PC-3 (cell line): ENCODE results near the gene DNMT3L. TPM values are rescaled to one million over a fixed set of nuclear protein-coding genes. Genes with fewer than 3 reads are reported as not detected.

Experiments used
- ATAC-seq: fragments of 200-7000 bp; cut with Tn5 transposase; 2 replicates; pipeline ENCODE4 v1.9.1; 2020; ENCODE audit warnings: mild to moderate bottlenecking, moderate library complexity
- BruUV-seq: library from RNA; stranded (reverse); fragments of 400-500 nt; replicated peaks from 2 replicates; lab custom pipeline; 2021; lab: Mats Ljungman, UMichigan
- CTCF ChIA-PET: fragments of 300-600 bp; sonication (Branson Sonifier 250); formaldehyde crosslinking; loops from one replicate; lab custom pipeline; 2022; ENCODE audit warnings: antibody characterized with exemption; lab: Charles Lee
- POLR2A ChIA-PET: fragments of 300-600 bp; sonication (Branson Sonifier 250); formaldehyde crosslinking; loops from one replicate; lab custom pipeline; 2022; ENCODE audit warnings: antibody characterized with exemption; ENCODE audit not compliant: unreplicated experiment; lab: Charles Lee
- DNase-seq: peaks from one replicate; pipeline ENCODE4 v3.0.0-alpha.2; 2015
- H2AFZ ChIP-seq: fragments of 300-600 bp; sonication (generic); 2 replicates; pipeline ENCODE4 v1.6.0; 2016; ENCODE audit warnings: antibody characterized with exemption, low read length
- H3F3A ChIP-seq: fragments of 300-600 bp; sonication (generic); one replicate; pipeline ENCODE4 v1.6.0; 2017; ENCODE audit warnings: antibody characterized with exemption, low read length, control low read depth, mild to moderate bottlenecking; ENCODE audit not compliant: unreplicated experiment
- H3K27ac ChIP-seq: fragments of 300-600 bp; sonication (generic); 2 replicates; pipeline ENCODE4 v1.5.1; 2016; ENCODE audit warnings: mild to moderate bottlenecking, low read length
- H3K27me3 ChIP-seq: fragments of 300-600 bp; sonication (generic); 2 replicates; pipeline ENCODE4 v1.6.1; 2016; ENCODE audit warnings: low read length, mixed read lengths
- H3K36me3 ChIP-seq: fragments of 300-600 bp; sonication (generic); 2 replicates; pipeline ENCODE4 v1.6.1; 2016; ENCODE audit warnings: low read depth, mixed run types, low read length, mixed read lengths
- H3K4me1 ChIP-seq: fragments of 300-600 bp; sonication (generic); 2 replicates; pipeline ENCODE4 v1.5.1; 2016; ENCODE audit warnings: low read length; ENCODE audit not compliant: insufficient read depth
- H3K4me2 ChIP-seq: fragments of 300-600 bp; sonication (generic); 2 replicates; pipeline ENCODE4 v1.6.0; 2016; ENCODE audit warnings: low read length
- H3K4me3 ChIP-seq: fragments of 300-600 bp; sonication (generic); 2 replicates; pipeline ENCODE4 v1.5.1; 2016; ENCODE audit warnings: mild to moderate bottlenecking, low read length, mixed read lengths
- H3K79me2 ChIP-seq: fragments of 300-600 bp; sonication (generic); 2 replicates; pipeline ENCODE4 v1.6.1; 2017; ENCODE audit warnings: low read length, mixed read lengths
- H3K9ac ChIP-seq: fragments of 300-600 bp; sonication (generic); 2 replicates; pipeline ENCODE4 v1.6.0; 2016; ENCODE audit warnings: mild to moderate bottlenecking, low read length
- H3K9me2 ChIP-seq: fragments of 300-600 bp; sonication (generic); replicated peaks from 2 replicates; pipeline ENCODE4 v1.6.1; 2016; ENCODE audit warnings: mixed run types, low read length, mixed read lengths
- H3K9me3 ChIP-seq: fragments of 300-600 bp; sonication (generic); 2 replicates; pipeline ENCODE4 v1.6.1; 2016; ENCODE audit warnings: low read length, mixed read lengths
- H4K20me1 ChIP-seq: fragments of 300-600 bp; sonication (generic); 2 replicates; pipeline ENCODE4 v1.6.1; 2016; ENCODE audit warnings: low read length, mixed read lengths
- CTCF ChIP-seq: fragments of 300-600 bp; sonication (generic); conservative IDR thresholded peaks from 2 replicates; pipeline ENCODE4 v1.5.1; 2017; ENCODE audit warnings: antibody characterized with exemption, low read depth, mild to moderate bottlenecking, low read length
- EZH2 ChIP-seq: fragments of 300-600 bp; sonication (generic); IDR thresholded peaks from one replicate; pipeline ENCODE4 v1.6.1; 2017; ENCODE audit warnings: antibody characterized with exemption, mild to moderate bottlenecking, low read length; ENCODE audit not compliant: unreplicated experiment
- EZH2phosphoT487 ChIP-seq: fragments of 300-600 bp; sonication (generic); IDR thresholded peaks from 2 replicates; pipeline ENCODE4 v1.6.1; 2018; ENCODE audit warnings: mild to moderate bottlenecking, antibody characterized with exemption, low read length, borderline replicate concordance
- intact Hi-C: fragments of 100-400 bp; cut with micrococcal nuclease; formaldehyde crosslinking; loops from 2 replicates; pipeline ENCODE4 v1.9.0; 2023
- total RNA-seq: library from RNA; depleted of rRNA; stranded (reverse); fragments of >200 nt; gene quantifications from 2 replicates; pipeline ENCODE4 v1.2.3, GENCODE V29; 2014

Gene DNMT3L
- total RNA-seq, 1 experiment from 2014 or later = not detected

- POLR2A ChIA-PET = no interaction called here
These were observed 7.4 kb upstream of the DNMT3L start for GRCh38 chr21:44269090-44269489.

GRCh38 chr21:44267655-44268142 is 6.0 kb upstream of the DNMT3L start:
- no peak; the same call in 1 of the 2 replicates for TF ChIP-seq CTCF
- no peak for TF ChIP-seq EZH2
- TF ChIP-seq EZH2phosphoT487 = no peak
- H3K27me3 ChIP-seq = no peaks in the 10 kb centered on the region
- DNase-seq = peak; percentile 6
- no peak overlapping the region for H3K4me3 ChIP-seq
- H3K4me2 ChIP-seq = no peak overlapping the region
- H2AFZ ChIP-seq = no peak overlapping the region
- no peaks in the 10 kb centered on the region for H3K36me3 ChIP-seq
- POLR2A ChIA-PET = no interaction called here
- no peaks in the 10 kb centered on the region for H3K9me3 ChIP-seq
- CTCF ChIA-PET = no interaction called here
- ATAC-seq = no peak
- H3K9me2 ChIP-seq = no peaks in the 10 kb centered on the region
- intact Hi-C loops = no loop called here
- no peaks in the 10 kb centered on the region for H3K4me1 ChIP-seq
- H3K79me2 ChIP-seq = no peaks in the 10 kb centered on the region
- BruUV-seq = no TSS peak
- no peak overlapping the region for H3K27ac ChIP-seq
- H3K9ac ChIP-seq = no peak overlapping the region
- H4K20me1 ChIP-seq = no peaks in the 10 kb centered on the region
- no peaks in the 10 kb centered on the region for H3F3A ChIP-seq

More at GRCh38 chr21:44269090-44269489, 7.4 kb upstream of the DNMT3L start:
- Histone ChIP-seq H3K9me3 (no peaks in the 10 kb centered on the region), H3K9ac (no peak overlapping the region), H3K4me1 (no peaks in the 10 kb centered on the region), H3K27me3 (no peaks in the 10 kb centered on the region), H3K9me2 (no peaks in the 10 kb centered on the region), H4K20me1 (no peaks in the 10 kb centered on the region), H3K27ac (no peak overlapping the region), H3K4me2 (no peak overlapping the region), H2AFZ (no peak overlapping the region), H3K36me3 (no peaks in the 10 kb centered on the region), H3K4me3 (no peak overlapping the region), H3F3A (no peaks in the 10 kb centered on the region), H3K79me2 (no peaks in the 10 kb centered on the region)
- CTCF ChIA-PET = no interaction called here
- no TSS peak for BruUV-seq
- no peak for TF ChIP-seq EZH2
- no peak for TF ChIP-seq EZH2phosphoT487
- TF ChIP-seq CTCF = no peak
- DNase-seq = no peak
- intact Hi-C loops = no loop called here
- ATAC-seq = no peak

- Histone ChIP-seq H3K27ac (no peak overlapping the region), H3K9me2 (no peaks in the 10 kb centered on the region), H3K4me3 (no peak overlapping the region), H3K36me3 (no peaks in the 10 kb centered on the region), H3K4me1 (no peaks in the 10 kb centered on the region), H4K20me1 (no peaks in the 10 kb centered on the region), H3K9me3 (no peaks in the 10 kb centered on the region), H3K4me2 (no peak overlapping the region), H3F3A (no peaks in the 10 kb centered on the region), H3K9ac (no peak overlapping the region), H2AFZ (no peak overlapping the region), H3K79me2 (no peaks in the 10 kb centered on the region), H3K27me3 (no peaks in the 10 kb centered on the region)
- ATAC-seq (no peak), DNase-seq (no peak)
- no TSS peak for BruUV-seq
- ChIA-PET POLR2A (no interaction called here), CTCF (no interaction called here)
- no peak for TF ChIP-seq EZH2
- no peak for TF ChIP-seq EZH2phosphoT487
- no peak for TF ChIP-seq CTCF
- intact Hi-C loops = no loop called here
These were observed 4.1 kb upstream of the DNMT3L start for GRCh38 chr21:44265734-44266270.
